Retinal pigment epithelial cell (primary cell): ENCODE data around the gene HPCAL1.

Experiments
- DNase-seq: peaks from one replicate; pipeline ENCODE4 v3.0.0-alpha.2; 2010; ENCODE audit warnings: low read depth
- H3K4me3 ChIP-seq: 2 replicates; pipeline ENCODE4 v1.5.1; 2011; ENCODE audit warnings: mild to moderate bottlenecking, low read length, control low read depth, moderate library complexity
- CTCF ChIP-seq: conservative IDR thresholded peaks from 2 replicates; pipeline ENCODE4 v1.5.1; 2011; ENCODE audit warnings: low read depth, low read length, control low read depth, inconsistent platforms

Gene HPCAL1

GRCh38 chr2:10316336-10316735 is 13.6 kb downstream of the HPCAL1 start:
- no peak for DNase-seq
- no peak for TF ChIP-seq CTCF
- H3K4me3 ChIP-seq = no peak overlapping the region

- TF ChIP-seq CTCF = no peak
- DNase-seq = no peak
- no peak overlapping the region for H3K4me3 ChIP-seq
Measured at GRCh38 chr2:10316860-10317259, 14.2 kb downstream of the HPCAL1 start.

- no peak for TF ChIP-seq CTCF
- no peak for DNase-seq
Measured at GRCh38 chr2:10317646-10318045, 14.9 kb downstream of the HPCAL1 start.

GRCh38 chr2:10318345-10318744 is 15.6 kb downstream of the HPCAL1 start:
- no peak overlapping the region for H3K4me3 ChIP-seq
- no peak for DNase-seq
- TF ChIP-seq CTCF = no peak

More at GRCh38 chr2:10317646-10318045, 14.9 kb downstream of the HPCAL1 start:
- no peak overlapping the region for H3K4me3 ChIP-seq

GRCh38 chr2:10319892-10320574 is 17.3 kb downstream of the HPCAL1 start:
- DNase-seq = no peak
- TF ChIP-seq CTCF = no peak
- H3K4me3 ChIP-seq = no peak overlapping the region

- no peak overlapping the region for H3K4me3 ChIP-seq
- DNase-seq = no peak
- no peak for TF ChIP-seq CTCF
Measured at GRCh38 chr2:10320575-10320931, 17.8 kb downstream of the HPCAL1 start.

DNA sequence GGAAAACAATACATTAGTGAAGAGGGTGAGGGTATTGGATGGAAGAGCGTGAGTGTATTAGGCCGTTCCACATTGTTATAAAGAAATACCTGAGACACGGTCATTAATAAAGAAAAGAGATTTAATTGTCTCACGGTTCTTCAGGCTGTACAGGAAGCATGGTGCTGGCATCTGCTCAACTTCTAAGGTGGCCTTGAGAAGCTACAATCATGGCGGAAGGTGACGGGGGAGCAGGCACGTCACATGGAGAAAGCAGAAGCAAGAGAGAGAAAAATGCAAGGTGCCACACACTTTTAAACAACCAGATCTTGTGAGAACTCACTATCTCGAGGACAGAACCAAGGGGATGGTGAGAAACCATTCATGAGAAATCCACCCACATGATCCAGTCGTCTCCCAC is 18.2 kb downstream of the HPCAL1 start:
- TF ChIP-seq CTCF = no peak
- H3K4me3 ChIP-seq = no peak overlapping the region
- no peak for DNase-seq
